BE2C (cell line): Measurements from ENCODE around the gene MAP3K9.
"Not testable (repeated sequence)": the region's sequence is repeated elsewhere in the genome, so short reads cannot be mapped to it uniquely, and the experiment has no call there.

Source experiments
- DNase-seq: peaks from one replicate; pipeline ENCODE4 v3.0.0-alpha.2; 2020
- H3K27me3 ChIP-seq: fragments of 250-450 bp; sonication (Bioruptor Pico); 2 replicates; pipeline ENCODE4 v1.5.1; 2020; ENCODE audit warnings: mild to moderate bottlenecking
- H3K36me3 ChIP-seq: fragments of 250-450 bp; sonication (Bioruptor Pico); 2 replicates; pipeline ENCODE4 v1.5.1; 2020; ENCODE audit warnings: mild to moderate bottlenecking
- H3K4me1 ChIP-seq: fragments of 250-450 bp; sonication (Bioruptor Pico); 2 replicates; pipeline ENCODE4 v1.5.1; 2020
- H3K4me3 ChIP-seq: 2 replicates; pipeline ENCODE4 v1.5.1; 2011; ENCODE audit warnings: low read depth, low read length
- H3K9me3 ChIP-seq: fragments of 250-450 bp; sonication (Bioruptor Pico); 2 replicates; pipeline ENCODE4 v1.5.1; 2020
- TF ChIP-seq, protein P1 (sequence below): IDR thresholded peaks from 2 replicates; pipeline ENCODE4 v1.5.1; 2012; ENCODE audit warnings: mild to moderate bottlenecking, low read depth, low read length

The MAP3K9 gene

DNA sequence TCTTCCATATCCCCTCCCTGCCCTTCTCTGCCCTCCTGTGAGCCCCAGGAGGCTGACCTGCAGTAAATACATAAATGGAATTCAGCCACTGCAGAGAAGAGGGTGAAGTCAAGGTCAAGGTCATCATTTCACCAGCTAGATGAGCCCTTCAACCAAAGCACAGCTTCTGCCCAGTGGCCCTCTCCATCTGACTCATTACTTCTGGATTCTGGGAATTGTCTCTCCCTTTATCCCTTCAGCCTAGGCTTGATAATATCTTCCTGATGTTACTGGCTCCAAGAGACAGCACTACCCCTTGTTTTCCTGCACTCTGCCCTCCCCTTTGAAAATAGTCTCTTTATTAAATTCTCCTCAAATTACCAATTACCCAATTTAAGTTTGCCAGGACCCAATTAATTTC is 103.1 kb downstream of the MAP3K9 start:
- H3K4me3 ChIP-seq: no peak overlapping the region
- H3K9me3 ChIP-seq: no peaks in the 10 kb centered on the region
- no peak for DNase-seq
- TF ChIP-seq, protein P1, sequence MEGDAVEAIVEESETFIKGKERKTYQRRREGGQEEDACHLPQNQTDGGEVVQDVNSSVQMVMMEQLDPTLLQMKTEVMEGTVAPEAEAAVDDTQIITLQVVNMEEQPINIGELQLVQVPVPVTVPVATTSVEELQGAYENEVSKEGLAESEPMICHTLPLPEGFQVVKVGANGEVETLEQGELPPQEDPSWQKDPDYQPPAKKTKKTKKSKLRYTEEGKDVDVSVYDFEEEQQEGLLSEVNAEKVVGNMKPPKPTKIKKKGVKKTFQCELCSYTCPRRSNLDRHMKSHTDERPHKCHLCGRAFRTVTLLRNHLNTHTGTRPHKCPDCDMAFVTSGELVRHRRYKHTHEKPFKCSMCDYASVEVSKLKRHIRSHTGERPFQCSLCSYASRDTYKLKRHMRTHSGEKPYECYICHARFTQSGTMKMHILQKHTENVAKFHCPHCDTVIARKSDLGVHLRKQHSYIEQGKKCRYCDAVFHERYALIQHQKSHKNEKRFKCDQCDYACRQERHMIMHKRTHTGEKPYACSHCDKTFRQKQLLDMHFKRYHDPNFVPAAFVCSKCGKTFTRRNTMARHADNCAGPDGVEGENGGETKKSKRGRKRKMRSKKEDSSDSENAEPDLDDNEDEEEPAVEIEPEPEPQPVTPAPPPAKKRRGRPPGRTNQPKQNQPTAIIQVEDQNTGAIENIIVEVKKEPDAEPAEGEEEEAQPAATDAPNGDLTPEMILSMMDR: no peak
- H3K4me1 ChIP-seq: no peaks in the 10 kb centered on the region
- H3K36me3 ChIP-seq: no peaks in the 10 kb centered on the region
- no peaks in the 10 kb centered on the region for H3K27me3 ChIP-seq

DNA sequence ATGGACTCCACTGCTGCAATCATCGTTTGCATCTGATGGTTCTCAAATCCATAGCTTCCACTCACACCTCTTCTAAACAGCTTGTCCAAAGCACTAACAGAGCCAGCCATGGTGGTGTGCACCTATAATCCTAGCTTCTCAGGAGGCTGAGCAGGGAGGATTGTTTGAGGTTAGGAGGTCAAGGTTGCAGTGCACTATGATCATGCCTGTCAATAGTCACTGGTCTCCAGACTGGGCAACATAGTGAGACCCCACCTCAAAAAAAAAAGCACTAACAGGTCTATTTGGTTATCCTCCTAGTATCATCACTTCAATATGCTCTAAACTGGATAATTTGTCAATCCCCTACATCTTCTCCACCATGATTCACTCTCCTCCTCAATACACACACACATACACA is 104.4 kb downstream of the MAP3K9 start:
- Histone ChIP-seq H3K27me3 (no peaks in the 10 kb centered on the region), H3K36me3 (no peaks in the 10 kb centered on the region), H3K4me1 (no peaks in the 10 kb centered on the region), H3K4me3 (no peak overlapping the region), H3K9me3 (no peaks in the 10 kb centered on the region)
- no peak for DNase-seq
- TF ChIP-seq, protein P1: no peak

DNA sequence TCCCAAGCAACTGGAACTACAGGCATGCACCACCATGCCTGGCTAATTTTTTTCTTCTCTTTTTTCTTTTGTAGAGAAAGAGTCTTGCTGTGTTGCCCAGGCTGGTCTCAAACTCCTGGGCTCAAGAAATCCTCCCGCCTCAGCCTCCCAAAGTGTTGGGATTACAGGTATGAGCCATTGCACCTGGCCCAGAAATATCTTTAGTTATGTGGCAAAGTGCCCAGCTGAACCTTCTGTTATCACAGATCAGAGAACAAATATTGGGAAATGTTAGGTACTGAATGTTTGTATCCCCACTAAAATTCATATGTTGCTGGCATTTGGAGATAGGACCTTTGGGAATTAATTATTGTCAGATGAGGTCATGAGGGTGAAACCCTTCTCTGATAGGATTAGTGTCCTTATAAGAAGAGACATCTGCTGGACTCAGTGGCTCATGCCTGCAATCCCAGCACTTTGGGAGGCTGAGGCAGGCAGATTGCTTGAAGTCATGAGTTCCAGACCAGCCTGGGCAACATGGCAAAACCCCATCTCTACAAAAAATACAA is 105.6 kb downstream of the MAP3K9 start:
- not testable (repeated sequence) for H3K4me3 ChIP-seq, H3K36me3 ChIP-seq, H3K9me3 ChIP-seq, H3K4me1 ChIP-seq, H3K27me3 ChIP-seq, DNase-seq

DNA sequence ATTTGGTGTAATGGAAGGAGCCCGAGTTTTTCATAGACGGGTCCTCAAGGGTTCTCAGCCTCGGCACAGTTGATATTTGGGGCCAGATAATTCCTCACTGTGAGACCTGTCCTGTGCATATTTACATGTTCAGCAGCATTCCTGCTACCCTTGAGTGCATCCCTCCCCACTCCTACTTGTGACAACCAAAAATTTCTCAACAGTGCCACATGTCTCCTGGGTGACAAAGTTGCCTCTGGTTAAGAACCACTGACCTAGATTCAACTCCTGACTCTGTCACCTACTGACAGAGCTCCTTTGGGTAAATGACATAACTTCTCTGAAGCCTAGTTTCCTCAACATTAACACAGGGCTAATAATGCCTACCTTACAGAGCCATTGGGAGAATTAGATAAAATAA is 107.2 kb downstream of the MAP3K9 start:
- no peak overlapping the region for H3K4me3 ChIP-seq
- no peaks in the 10 kb centered on the region for H3K9me3 ChIP-seq
- no peaks in the 10 kb centered on the region for H3K27me3 ChIP-seq
- no peaks in the 10 kb centered on the region for H3K36me3 ChIP-seq
- DNase-seq: no peak
- TF ChIP-seq, protein P1: no peak
- H3K4me1 ChIP-seq: no peaks in the 10 kb centered on the region

DNA sequence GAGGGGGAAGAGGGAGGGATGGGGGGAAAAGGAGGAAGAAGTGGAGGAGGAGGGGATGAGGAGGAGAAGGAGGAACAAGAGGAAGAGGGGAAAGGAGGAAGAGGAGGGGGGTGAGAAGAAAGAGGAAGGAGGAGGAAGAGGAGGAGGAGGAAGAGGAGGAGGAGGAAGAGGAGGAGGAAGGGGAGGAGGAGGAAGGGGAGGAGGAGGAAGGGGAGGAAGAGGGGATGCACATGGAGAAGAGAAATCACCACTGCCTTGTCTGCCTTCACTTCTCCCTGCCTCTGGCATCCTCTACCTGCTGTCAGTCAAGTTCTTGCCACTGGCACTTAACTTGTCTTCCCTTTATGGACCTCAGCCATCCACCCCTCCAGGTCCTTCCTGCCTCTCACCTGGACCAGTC is 107.7 kb downstream of the MAP3K9 start:
- H3K9me3 ChIP-seq: no peaks in the 10 kb centered on the region

GRCh38 chr14:70700955-70701585 is 108.2 kb downstream of the MAP3K9 start:
- no peak overlapping the region for H3K4me3 ChIP-seq
- H3K36me3 ChIP-seq: no peaks in the 10 kb centered on the region
- DNase-seq: no peak
- H3K4me1 ChIP-seq: no peaks in the 10 kb centered on the region
- no peaks in the 10 kb centered on the region for H3K9me3 ChIP-seq
- TF ChIP-seq, protein P1: no peak
- no peaks in the 10 kb centered on the region for H3K27me3 ChIP-seq

More for the DNA sequence above, 107.7 kb downstream of the MAP3K9 start:
- no peaks in the 10 kb centered on the region for H3K27me3 ChIP-seq
- DNase-seq: no peak
- H3K36me3 ChIP-seq: no peaks in the 10 kb centered on the region
- H3K4me3 ChIP-seq: no peak overlapping the region
- no peaks in the 10 kb centered on the region for H3K4me1 ChIP-seq
- TF ChIP-seq, protein P1: no peak
